Epithelial cell of proximal tubule (primary cell): ENCODE results near the gene INPP5K. TPM values are rescaled to one million over a fixed set of nuclear protein-coding genes. Genes with fewer than 3 reads are reported as not detected.

Source experiments
- DNase-seq: peaks from one replicate; pipeline ENCODE4 v3.0.0-alpha.2; 2011; ENCODE audit warnings: low read depth
- H3K4me3 ChIP-seq: 2 replicates; pipeline ENCODE4 v1.5.1; 2011; ENCODE audit warnings: low read depth, mild to moderate bottlenecking, low read length
- CTCF ChIP-seq: conservative IDR thresholded peaks from 2 replicates; pipeline ENCODE4 v1.5.1; 2012; ENCODE audit warnings: low read depth, mild to moderate bottlenecking, low read length
- total RNA-seq: library from RNA; depleted of rRNA; stranded (reverse); fragments of >200 nt; gene quantifications from 2 replicates; pipeline ENCODE4 v1.2.3, GENCODE V29; 2015

Gene INPP5K
- total RNA-seq, 1 donor from 2014 or later = 10.7 TPM

GRCh38 chr17:1504866-1505265 lies 11.5 kb downstream of the INPP5K start:
- H3K4me3 ChIP-seq = no peak overlapping the region
- DNase-seq = no peak
- TF ChIP-seq CTCF = no peak

- no peak for TF ChIP-seq CTCF
- no peak for DNase-seq
- no peak overlapping the region for H3K4me3 ChIP-seq
Measured at GRCh38 chr17:1503699-1504098, 12.7 kb downstream of the INPP5K start.

- DNase-seq = no peak
- H3K4me3 ChIP-seq = no peak overlapping the region
- TF ChIP-seq CTCF = no peak
Measured at GRCh38 chr17:1498869-1499268, 17.5 kb downstream of the INPP5K start.

GRCh38 chr17:1498233-1498632 lies 18.2 kb downstream of the INPP5K start:
- H3K4me3 ChIP-seq = no peak overlapping the region
- no peak for TF ChIP-seq CTCF
- no peak for DNase-seq

GRCh38 chr17:1497831-1498230 lies 18.6 kb downstream of the INPP5K start:
- DNase-seq = no peak
- no peak overlapping the region for H3K4me3 ChIP-seq
- no peak for TF ChIP-seq CTCF

GRCh38 chr17:1496869-1497268 lies 19.5 kb downstream of the INPP5K start:
- no peak overlapping the region for H3K4me3 ChIP-seq
- no peak for TF ChIP-seq CTCF
- no peak for DNase-seq

GRCh38 chr17:1495265-1495989 lies 21.0 kb downstream of the INPP5K start:
- no peak for TF ChIP-seq CTCF

More at GRCh38 chr17:1495265-1495989, 21.0 kb downstream of the INPP5K start:
- no peak overlapping the region for H3K4me3 ChIP-seq
- no peak for DNase-seq
